ENCODE results near the gene ZNF282.
"Not testable (repeated sequence)": the region's sequence is repeated elsewhere in the genome, so short reads cannot be mapped to it uniquely, and the experiment has no call there.

The ZNF282 gene

GRCh38 chr7:149224352-149224751 is 29.0 kb downstream of the ZNF282 start:
- no peak for DNase-seq

GRCh38 chr7:149225106-149225505 is 29.8 kb downstream of the ZNF282 start:
- DNase-seq, result no peak

GRCh38 chr7:149225656-149226055 is 30.3 kb downstream of the ZNF282 start:
- DNase-seq, result no peak

- DNase-seq, result not testable (repeated sequence)
Observed at GRCh38 chr7:149226366-149226765, 31.0 kb downstream of the ZNF282 start.

GRCh38 chr7:149226840-149227494 is 31.6 kb downstream of the ZNF282 start:
- no peak for DNase-seq

DNA sequence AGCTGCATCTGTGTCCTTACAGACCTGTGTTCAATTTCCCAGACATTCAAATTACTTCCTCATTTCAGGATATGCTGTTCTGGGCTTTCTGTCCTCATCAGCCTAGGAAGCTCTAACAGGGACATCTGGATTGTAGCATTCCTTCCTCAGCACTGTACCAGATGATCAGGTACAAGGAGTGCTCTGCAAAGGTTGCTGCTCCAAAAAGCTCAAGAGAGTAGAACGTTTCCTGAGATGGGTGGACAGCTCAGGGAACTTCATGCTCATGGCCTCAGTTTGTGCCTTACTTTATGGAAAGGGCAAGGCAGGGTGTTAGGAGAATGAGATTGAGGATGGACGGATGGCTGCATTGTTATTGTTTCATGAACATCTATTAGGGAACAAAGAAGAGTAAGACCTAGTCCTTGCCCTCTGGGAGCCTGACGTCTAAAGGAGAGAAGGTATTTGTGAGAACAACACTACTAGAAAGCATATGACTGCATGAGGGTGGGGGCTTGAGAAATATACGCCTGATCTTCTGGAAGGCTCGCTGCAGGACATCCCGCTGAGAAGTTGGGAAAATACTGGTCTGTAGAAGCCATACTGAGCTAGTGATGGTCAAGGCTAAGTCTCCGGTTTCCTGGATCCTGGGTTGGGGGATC is 33.6 kb downstream of the ZNF282 start:
- DNase-seq, result no peak

GRCh38 chr7:149229526-149229925 is 34.2 kb downstream of the ZNF282 start:
- no peak for DNase-seq

DNA sequence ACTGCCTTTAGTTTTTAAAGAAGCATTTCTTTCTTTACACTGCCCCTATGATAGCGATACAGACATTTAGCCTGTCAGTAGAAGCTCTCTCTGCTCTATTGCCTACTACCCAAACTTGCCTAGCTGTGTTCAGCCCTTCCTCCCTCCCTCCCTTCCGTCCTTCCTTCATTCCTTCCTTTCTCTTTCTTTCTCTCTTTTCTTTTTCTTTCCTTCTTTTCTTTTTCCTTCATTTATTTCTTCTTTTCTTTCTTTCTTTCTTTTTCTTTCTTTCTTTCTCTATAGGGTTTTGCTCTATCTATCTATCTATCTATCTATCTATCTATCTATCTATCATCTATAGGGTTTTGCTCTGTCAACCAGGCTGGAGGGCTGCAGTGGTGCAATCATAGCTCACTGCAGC is 37.0 kb downstream of the ZNF282 start:
- DNase-seq, result no peak

DNA sequence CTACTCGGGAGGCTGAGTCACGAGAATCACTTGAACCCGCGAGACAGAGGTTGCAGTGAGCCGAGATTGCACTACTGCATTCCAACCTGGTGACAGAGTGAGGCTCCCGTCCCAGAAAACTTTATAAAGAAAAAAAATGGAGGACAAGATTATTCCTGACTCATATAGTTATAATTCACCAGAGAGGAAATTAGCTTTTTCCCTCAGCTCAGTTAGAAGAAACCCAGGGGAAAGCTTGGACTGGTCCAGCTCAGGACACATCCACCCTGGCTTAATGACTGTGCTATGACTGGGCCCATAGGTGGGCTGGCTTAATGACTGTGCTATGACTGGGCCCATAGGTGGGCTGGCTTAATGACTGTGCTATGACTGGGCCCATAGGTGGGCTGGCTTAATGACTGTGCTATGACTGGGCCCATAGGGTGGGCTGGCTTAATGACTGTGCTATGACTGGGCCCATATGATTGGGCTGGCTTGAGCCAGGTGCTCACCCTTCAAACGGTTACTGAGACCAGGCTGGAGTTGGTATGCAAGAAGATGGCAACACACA is 38.4 kb downstream of the ZNF282 start:
- DNase-seq, result not testable (repeated sequence)

DNA sequence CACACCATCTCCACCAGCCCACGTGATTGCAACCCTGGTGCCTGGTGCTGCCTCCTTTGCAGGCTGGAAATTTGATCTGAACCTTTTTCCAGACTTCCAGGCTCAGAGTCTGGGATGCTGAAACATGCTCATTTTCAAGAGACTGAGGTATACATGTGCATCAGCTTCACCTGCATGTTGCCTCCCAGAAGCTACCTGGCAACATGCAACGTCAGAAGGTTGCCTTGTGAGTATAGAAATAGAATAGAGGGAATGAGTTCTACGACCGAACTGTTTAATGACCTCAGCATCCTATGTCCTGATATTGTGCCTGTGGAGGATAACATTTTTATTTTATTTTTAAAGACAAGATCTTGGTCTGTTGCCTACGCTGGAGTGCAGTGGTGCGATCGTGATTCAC is 42.2 kb downstream of the ZNF282 start:
- no peak for DNase-seq

GRCh38 chr7:149238051-149238450 is 42.7 kb downstream of the ZNF282 start:
- no peak for DNase-seq

DNA sequence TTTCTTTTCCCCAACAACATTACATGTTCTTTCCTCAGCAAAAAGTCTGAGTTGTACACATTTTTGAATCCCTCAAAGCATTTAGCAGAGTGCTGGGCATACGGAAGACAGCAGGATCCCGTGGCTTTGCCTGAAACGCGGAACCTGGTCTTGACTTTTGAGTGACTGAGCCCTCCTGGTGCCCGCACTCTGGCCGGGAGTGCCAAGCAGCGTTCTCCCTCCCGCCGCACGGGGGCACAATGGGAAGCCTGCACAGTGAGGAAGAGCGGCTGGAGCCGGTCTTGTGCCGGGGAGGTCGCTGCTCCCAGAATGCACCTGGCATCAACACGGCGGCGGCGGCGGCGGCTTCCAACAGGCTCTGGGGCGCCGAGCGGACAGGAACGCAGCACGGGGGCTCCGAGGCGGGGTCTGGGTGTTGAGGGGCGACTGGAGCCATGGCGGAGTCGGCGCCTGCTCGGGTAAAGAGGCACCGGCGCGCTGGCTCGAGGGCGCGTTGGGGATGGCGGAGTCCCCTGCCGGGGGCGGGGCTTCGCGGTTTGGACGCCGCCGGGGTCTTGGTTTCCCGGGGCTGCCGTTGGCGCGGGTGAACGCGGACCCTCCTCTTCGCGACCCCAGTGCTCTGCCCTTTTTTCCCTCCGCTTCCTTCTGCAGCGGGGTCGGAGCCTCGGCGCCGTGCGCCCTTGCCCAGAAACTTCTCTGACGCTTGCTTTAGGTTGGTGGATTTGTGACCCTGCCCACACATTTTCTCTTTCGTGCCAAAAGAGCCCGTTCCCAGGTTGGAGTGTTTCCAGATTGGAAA is 44.2 kb downstream of the ZNF282 start, which contains the start of gene ZNF212:
ZNF212 (plus strand) TSS at position 307 of the 799 bp plus-strand sequence; CDS start at position 435, 128 bp downstream.
- DNase-seq, result peak; percentile 14 to 92 (median 82)

DNA sequence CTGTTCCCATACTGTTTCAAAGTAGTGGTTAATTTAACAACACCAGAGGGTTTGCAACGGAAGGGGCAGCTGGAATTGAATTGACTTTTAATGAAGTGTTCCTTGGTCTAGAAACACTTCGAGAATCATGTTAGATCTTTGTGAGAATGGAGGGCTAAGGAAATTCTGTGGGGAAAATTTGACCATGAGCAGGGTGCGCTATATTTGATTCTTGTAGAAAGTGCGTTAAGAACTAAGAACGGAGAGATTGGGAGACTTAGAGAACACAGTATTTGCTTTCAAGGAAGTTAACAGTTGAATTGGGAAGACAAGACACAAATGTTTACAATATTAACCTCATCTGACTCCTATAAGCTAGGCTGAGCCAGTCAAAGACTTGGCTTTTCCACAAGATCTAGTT is 45.3 kb downstream of the ZNF282 start:
- no peak for DNase-seq

GRCh38 chr7:149241696-149242095 is 46.4 kb downstream of the ZNF282 start:
- no peak for DNase-seq

DNA sequence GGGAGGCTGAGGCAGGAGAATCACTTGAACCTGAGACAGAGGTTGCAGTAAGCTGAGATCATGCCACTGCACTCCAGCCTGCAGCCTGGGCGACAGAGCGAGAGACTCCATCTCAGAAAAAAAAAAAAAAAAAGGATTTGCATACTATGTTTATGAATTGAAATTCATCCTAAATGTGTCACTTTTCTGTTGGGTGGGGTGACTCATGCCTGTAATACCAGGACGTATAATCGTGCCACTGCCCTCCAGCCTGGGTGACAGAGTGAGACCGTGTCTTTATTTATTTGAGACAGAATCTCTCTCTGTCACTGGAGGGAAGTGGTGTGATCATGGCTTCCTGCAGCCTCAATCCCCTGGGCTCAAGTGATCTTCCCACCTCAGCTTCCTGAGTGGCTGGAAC is 49.9 kb downstream of the ZNF282 start:
- DNase-seq, result no peak

GRCh38 chr7:149245744-149246143 is 50.4 kb downstream of the ZNF282 start:
- no peak for DNase-seq

DNA sequence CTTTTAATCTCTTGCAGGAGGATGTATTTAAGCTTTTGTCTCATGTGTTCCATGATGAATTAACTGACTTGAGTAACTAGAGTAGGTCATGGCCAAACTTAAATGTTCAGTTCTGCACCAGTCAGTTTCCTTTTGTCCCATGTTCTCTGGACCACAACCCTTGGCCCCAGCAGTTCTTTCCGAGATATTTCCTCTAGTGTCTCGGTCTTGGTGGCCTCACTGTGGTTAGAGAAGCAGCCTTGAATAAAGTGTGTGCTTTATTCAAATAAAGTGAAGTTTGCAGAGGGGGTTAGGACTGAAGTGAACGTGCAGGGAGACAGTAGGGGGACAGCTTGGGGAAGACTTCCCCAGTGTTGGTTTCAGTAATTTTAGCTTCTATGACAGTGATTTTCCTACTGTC is 53.4 kb downstream of the ZNF282 start:
- DNase-seq, result no peak

DNA sequence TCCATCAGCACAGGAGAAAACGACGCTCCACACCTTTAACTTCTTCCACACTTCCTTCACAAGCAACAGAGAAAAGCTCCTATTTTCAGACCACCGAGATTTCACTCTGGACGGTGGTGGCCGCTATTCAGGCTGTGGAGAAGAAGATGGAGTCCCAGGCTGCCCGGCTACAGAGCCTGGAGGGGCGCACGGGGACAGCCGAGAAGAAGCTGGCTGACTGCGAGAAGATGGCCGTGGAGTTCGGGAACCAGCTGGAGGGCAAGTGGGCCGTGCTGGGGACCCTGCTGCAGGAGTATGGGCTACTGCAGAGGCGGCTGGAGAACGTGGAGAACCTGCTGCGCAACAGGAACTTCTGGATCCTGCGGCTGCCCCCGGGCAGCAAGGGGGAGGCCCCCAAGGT is 54.8 kb downstream of the ZNF282 start:
- DNase-seq, result not testable (repeated sequence)

GRCh38 chr7:149251518-149251917 is 56.2 kb downstream of the ZNF282 start:
- DNase-seq, result not testable (repeated sequence)

DNA sequence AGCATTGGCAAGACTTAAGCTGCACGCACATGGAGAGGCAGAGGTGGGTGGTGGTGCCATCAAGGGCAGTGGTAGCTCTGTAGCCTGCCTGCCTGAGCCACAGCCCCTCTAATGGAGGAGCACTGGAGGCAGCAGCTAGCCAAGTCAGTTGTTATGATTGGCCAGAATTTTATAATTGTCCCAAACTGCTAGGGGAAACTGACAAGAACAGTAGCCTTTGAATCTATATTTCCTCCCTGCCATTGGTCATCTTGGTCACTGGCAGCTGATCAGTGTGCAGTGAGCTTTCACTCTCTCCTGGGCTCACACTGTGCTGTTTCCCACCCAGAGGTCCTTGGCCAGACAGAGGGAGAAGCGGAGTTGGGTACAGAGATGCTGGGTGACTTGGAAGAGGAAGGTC is 57.0 kb downstream of the ZNF282 start:
- DNase-seq, result no peak

DNA sequence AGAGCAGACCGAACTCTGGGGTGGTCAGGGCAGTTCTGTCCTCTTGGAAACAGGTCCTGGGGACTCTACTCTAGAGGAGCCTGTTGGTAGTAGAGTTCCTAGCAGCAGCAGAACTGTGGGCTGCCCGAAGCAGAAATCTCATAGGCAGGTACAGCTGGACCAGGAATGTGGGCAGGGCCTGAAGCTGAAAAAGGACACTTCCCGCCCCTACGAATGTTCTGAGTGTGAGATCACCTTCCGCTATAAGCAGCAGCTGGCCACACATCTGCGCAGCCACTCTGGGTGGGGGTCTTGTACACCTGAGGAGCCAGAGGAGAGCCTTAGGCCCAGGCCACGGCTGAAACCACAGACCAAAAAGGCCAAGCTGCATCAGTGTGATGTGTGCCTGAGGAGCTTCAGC is 58.3 kb downstream of the ZNF282 start:
- no peak for DNase-seq
